Loucy (cell line): Measurements from ENCODE around the gene TMEM259.

Experiments used
- H2AFZ ChIP-seq: fragments of 200-600 bp; sonication (generic); 2 replicates; pipeline ENCODE4 v1.6.0; 2016; ENCODE audit warnings: antibody characterized with exemption, mild to moderate bottlenecking, low read length, moderate library complexity
- H3F3A ChIP-seq: fragments of 200-600 bp; 2 replicates; pipeline ENCODE4 v1.6.0; 2016; ENCODE audit warnings: antibody characterized with exemption, low read depth, mild to moderate bottlenecking
- H3K27me3 ChIP-seq: fragments of 200-600 bp; sonication (generic); 2 replicates; pipeline ENCODE4 v1.6.1; 2014; ENCODE audit warnings: low read length, mild to moderate bottlenecking; ENCODE audit not compliant: insufficient read depth, poor library complexity, severe bottlenecking
- H3K36me3 ChIP-seq: fragments of 200-600 bp; sonication (generic); 2 replicates; pipeline ENCODE4 v1.6.1; 2016; ENCODE audit warnings: low read length; ENCODE audit not compliant: insufficient read depth
- H3K4me1 ChIP-seq: fragments of 200-600 bp; sonication (generic); 2 replicates; pipeline ENCODE4 v1.5.1; 2014; ENCODE audit warnings: low read length, mild to moderate bottlenecking; ENCODE audit not compliant: insufficient read depth, poor library complexity, severe bottlenecking
- H3K4me2 ChIP-seq: fragments of 200-600 bp; sonication (generic); 2 replicates; pipeline ENCODE4 v1.6.0; 2014; ENCODE audit warnings: antibody characterized with exemption, low read length, low read depth, mild to moderate bottlenecking; ENCODE audit not compliant: poor library complexity, severe bottlenecking
- H3K4me3 ChIP-seq: fragments of 200-600 bp; sonication (generic); 2 replicates; pipeline ENCODE4 v1.5.1; 2014; ENCODE audit warnings: low read length, mild to moderate bottlenecking, mixed read lengths; ENCODE audit not compliant: poor library complexity, severe bottlenecking
- H3K79me2 ChIP-seq: fragments of 200-600 bp; sonication (generic); 2 replicates; pipeline ENCODE4 v1.6.1; 2014; ENCODE audit warnings: low read length; ENCODE audit not compliant: insufficient read depth
- H3K9ac ChIP-seq: fragments of 200-600 bp; sonication (generic); 2 replicates; pipeline ENCODE4 v1.6.0; 2014; ENCODE audit warnings: mild to moderate bottlenecking, low read depth, low read length, moderate library complexity; ENCODE audit not compliant: poor library complexity, severe bottlenecking
- H3K9me2 ChIP-seq: fragments of 200-600 bp; sonication (generic); replicated peaks from 2 replicates; pipeline ENCODE4 v1.6.1; 2016; ENCODE audit warnings: low read depth, low read length, mixed read lengths
- H3K9me3 ChIP-seq: fragments of 200-600 bp; sonication (generic); 2 replicates; pipeline ENCODE4 v1.6.1; 2014; ENCODE audit warnings: mild to moderate bottlenecking, antibody characterized with exemption, low read length, low read depth; ENCODE audit not compliant: insufficient read depth
- H4K20me1 ChIP-seq: fragments of 200-600 bp; sonication (generic); 2 replicates; pipeline ENCODE4 v1.6.0; 2014; ENCODE audit warnings: antibody characterized with exemption, low read length, mild to moderate bottlenecking; ENCODE audit not compliant: insufficient read depth, poor library complexity, severe bottlenecking
- CTCF ChIP-seq: fragments of 200-600 bp; sonication (generic); conservative IDR thresholded peaks from 2 replicates; pipeline ENCODE4 v1.5.1; 2014; ENCODE audit warnings: mild to moderate bottlenecking, antibody characterized with exemption, low read length
- EZH2phosphoT487 ChIP-seq: fragments of 200-600 bp; IDR thresholded peaks from 2 replicates; pipeline ENCODE4 v1.6.1; 2018; ENCODE audit warnings: antibody characterized with exemption, mild to moderate bottlenecking, moderate library complexity, borderline replicate concordance

TMEM259 gene

GRCh38 chr19:1004204-1004802 is 16.6 kb downstream of the TMEM259 start:
- no peaks in the 10 kb centered on the region for H3K9me3 ChIP-seq
- H3K36me3 ChIP-seq: no peaks in the 10 kb centered on the region
- no peaks in the 10 kb centered on the region; the same call in 1 of the 2 replicates for H3F3A ChIP-seq
- no peaks in the 10 kb centered on the region for H3K4me1 ChIP-seq
- H4K20me1 ChIP-seq: no peaks in the 10 kb centered on the region
- H3K27me3 ChIP-seq: no peaks in the 10 kb centered on the region
- H3K4me2 ChIP-seq: no peak overlapping the region
- no peak overlapping the region for H3K9ac ChIP-seq
- no peaks in the 10 kb centered on the region for H3K9me2 ChIP-seq
- no peak overlapping the region for H2AFZ ChIP-seq
- no peak for TF ChIP-seq EZH2phosphoT487
- no peak for TF ChIP-seq CTCF
- H3K79me2 ChIP-seq: no peaks in the 10 kb centered on the region
- no peak overlapping the region for H3K4me3 ChIP-seq

- TF ChIP-seq CTCF: no peak
- TF ChIP-seq EZH2phosphoT487: no peak
- Histone ChIP-seq H3K27me3 (no peaks in the 10 kb centered on the region), H3K4me3 (no peak overlapping the region), H3F3A (no peaks in the 10 kb centered on the region; the same call in 1 of the 2 replicates), H3K79me2 (no peaks in the 10 kb centered on the region), H3K36me3 (no peaks in the 10 kb centered on the region), H3K9me2 (no peaks in the 10 kb centered on the region), H3K9me3 (no peaks in the 10 kb centered on the region), H2AFZ (no peak overlapping the region), H3K9ac (no peak overlapping the region), H3K4me2 (no peak overlapping the region), H3K4me1 (no peaks in the 10 kb centered on the region), H4K20me1 (no peaks in the 10 kb centered on the region)
Observed at GRCh38 chr19:1003283-1003682, 17.6 kb downstream of the TMEM259 start.

GRCh38 chr19:1002600-1002999 is 18.3 kb downstream of the TMEM259 start:
- no peak overlapping the region for H3K4me2 ChIP-seq
- H3K36me3 ChIP-seq: no peaks in the 10 kb centered on the region
- H3K27me3 ChIP-seq: no peaks in the 10 kb centered on the region
- H4K20me1 ChIP-seq: no peaks in the 10 kb centered on the region
- no peaks in the 10 kb centered on the region; the same call in 1 of the 2 replicates for H3F3A ChIP-seq
- H3K9me3 ChIP-seq: no peaks in the 10 kb centered on the region
- H3K9ac ChIP-seq: no peak overlapping the region
- no peak for TF ChIP-seq EZH2phosphoT487
- TF ChIP-seq CTCF: no peak
- no peak overlapping the region for H3K4me3 ChIP-seq
- H3K4me1 ChIP-seq: no peaks in the 10 kb centered on the region
- no peaks in the 10 kb centered on the region for H3K79me2 ChIP-seq
- no peaks in the 10 kb centered on the region for H3K9me2 ChIP-seq
- H2AFZ ChIP-seq: no peak overlapping the region
